ENCODE data around the gene ZMYND15.

DNA sequence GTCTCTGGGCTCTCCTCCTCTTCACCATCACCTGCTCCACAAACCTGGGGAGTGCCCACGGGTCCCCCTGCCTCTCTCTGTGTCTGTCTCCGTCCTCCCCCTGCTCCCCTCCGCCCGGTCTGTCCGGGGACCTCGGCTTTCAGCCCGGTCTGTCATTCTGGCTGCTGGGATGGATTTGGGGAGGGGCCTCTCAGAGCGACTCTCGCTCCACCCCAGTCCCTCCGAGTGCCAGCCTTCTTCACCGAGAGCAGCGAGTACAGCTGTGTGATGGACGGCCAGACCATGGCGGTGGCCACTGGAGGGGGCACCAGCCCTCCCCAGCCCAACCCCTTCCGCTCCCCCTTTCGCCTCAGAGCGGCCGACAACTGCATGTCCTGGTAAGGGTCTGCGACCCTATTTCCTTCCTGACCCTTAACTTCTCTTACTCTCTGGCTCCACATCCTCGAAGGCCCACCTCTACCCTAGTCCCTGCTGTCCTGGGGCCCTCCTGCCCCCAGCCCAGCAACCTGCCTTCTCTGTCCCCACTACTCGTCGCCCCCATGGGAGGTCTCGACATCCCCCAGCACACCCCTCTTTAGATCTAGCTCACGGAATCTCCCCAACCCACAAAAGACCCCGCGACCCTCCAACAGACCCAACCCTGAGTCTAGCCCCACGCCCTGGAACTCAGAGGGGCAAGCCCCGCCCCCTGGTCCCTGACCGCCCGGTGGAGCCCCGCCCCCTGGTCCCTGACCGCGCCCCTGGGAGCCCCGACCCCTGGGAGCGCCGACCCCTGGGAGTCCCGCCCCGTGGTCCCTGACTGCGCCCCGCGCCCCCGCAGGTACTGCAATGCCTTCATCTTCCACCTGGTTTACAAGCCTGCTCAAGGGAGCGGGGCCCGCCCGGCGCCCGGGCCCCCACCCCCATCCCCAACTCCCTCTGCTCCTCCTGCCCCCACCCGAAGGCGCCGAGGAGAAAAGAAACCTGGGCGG, 5.7 kb downstream of the ZMYND15 start:
- TF ChIP-seq, protein P1, sequence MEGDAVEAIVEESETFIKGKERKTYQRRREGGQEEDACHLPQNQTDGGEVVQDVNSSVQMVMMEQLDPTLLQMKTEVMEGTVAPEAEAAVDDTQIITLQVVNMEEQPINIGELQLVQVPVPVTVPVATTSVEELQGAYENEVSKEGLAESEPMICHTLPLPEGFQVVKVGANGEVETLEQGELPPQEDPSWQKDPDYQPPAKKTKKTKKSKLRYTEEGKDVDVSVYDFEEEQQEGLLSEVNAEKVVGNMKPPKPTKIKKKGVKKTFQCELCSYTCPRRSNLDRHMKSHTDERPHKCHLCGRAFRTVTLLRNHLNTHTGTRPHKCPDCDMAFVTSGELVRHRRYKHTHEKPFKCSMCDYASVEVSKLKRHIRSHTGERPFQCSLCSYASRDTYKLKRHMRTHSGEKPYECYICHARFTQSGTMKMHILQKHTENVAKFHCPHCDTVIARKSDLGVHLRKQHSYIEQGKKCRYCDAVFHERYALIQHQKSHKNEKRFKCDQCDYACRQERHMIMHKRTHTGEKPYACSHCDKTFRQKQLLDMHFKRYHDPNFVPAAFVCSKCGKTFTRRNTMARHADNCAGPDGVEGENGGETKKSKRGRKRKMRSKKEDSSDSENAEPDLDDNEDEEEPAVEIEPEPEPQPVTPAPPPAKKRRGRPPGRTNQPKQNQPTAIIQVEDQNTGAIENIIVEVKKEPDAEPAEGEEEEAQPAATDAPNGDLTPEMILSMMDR (IDR thresholded peaks at IDR 0.05; ENCODE audit: low read depth, low read length): no peak
- no peak for TF ChIP-seq EZH2phosphoT487 (IDR thresholded peaks at IDR 0.05; ENCODE audit: low read depth)
